Ovary (tissue), 3 donors: ENCODE results near the gene ZBTB7A.

ENCODE experiments used
- CTCF ChIP-seq, 3 donors: fragments of 450-650 bp in 2 of 3; fragments of 200-600 bp in 1 of 3; IDR thresholded peaks; one replicate each; pipeline versions ENCODE4 v1.5.1 to v1.8.0; 2016 to 2022; ENCODE audit warnings: antibody characterized with exemption in 3 of 3, mild to moderate bottlenecking in 1 of 3
- EP300 ChIP-seq: sonication (generic); formaldehyde crosslinking; IDR thresholded peaks from one replicate; pipeline ENCODE4 v1.6.1; 2017; ENCODE audit warnings: antibody characterized with exemption
- POLR2A ChIP-seq: fragments of 450-650 bp; IDR thresholded peaks from one replicate; pipeline ENCODE4 v1.6.1; 2017; ENCODE audit warnings: antibody characterized with exemption, mild to moderate bottlenecking, moderate library complexity
- donor health status: DM: no; HTN: no; CAD: no.

- TF ChIP-seq POLR2A (no peak), CTCF (IDR thresholded peaks at IDR 0.05) (no peak), EP300 (no peak)
Measured at GRCh38 chr19:4102339-4103079, 35.8 kb upstream of the ZBTB7A start.
